Gastrocnemius medialis (tissue), 4 donors: ENCODE results near the gene FAM177B. TPM values are rescaled to one million over a fixed set of nuclear protein-coding genes. Genes with fewer than 3 reads are reported as not detected.

Experiments
- ATAC-seq, 2 donors: fragments of 150-250 bp; one replicate each; pipeline ENCODE4 v1.9.1; 2016
- DNase-seq, 2 donors: peaks; one replicate each; pipeline ENCODE4 v3.0.0-alpha.2; 2019
- H3K27ac ChIP-seq, 4 donors: fragments of 200-600 bp; sonication (generic); 1 replicate in 1 of 4; 2 replicates in 3 of 4; pipeline ENCODE4 v1.5.1; 2016 to 2018; ENCODE audit warnings: mild to moderate bottlenecking in 2 of 4, moderate library complexity in 1 of 4
- H3K27me3 ChIP-seq, 3 donors: fragments of 200-600 bp; sonication (generic) in 2 of 3; 1 replicate in 1 of 3; 2 replicates in 2 of 3; pipeline versions ENCODE4 v1.5.1 to v1.6.0; 2016 to 2019; ENCODE audit warnings: mild to moderate bottlenecking in 1 of 3, moderate library complexity in 1 of 3
- H3K36me3 ChIP-seq, 2 donors: fragments of 200-600 bp; sonication (generic) in 1 of 2; one replicate each; pipeline ENCODE4 v1.5.1; 2017 to 2018
- H3K4me1 ChIP-seq, 2 donors: fragments of 200-600 bp; sonication (generic) in 1 of 2; one replicate each; pipeline ENCODE4 v1.5.1; 2016 to 2017; ENCODE audit warnings: mild to moderate bottlenecking in 2 of 2
- H3K4me3 ChIP-seq, 4 donors: fragments of 200-600 bp; sonication (generic) in 3 of 4; 1 replicate in 1 of 4; 2 replicates in 3 of 4; pipeline ENCODE4 v1.5.1; 2016 to 2019; ENCODE audit warnings: mild to moderate bottlenecking in 2 of 4
- H3K9me3 ChIP-seq, 3 donors: fragments of 200-600 bp; sonication (generic) in 2 of 3; 1 replicate in 1 of 3; 2 replicates in 2 of 3; pipeline ENCODE4 v1.5.1; 2016 to 2019
- CTCF ChIP-seq, 5 experiments: fragments of 450-650 bp in 3 of 5; fragments of 200-600 bp in 2 of 5; sonication (generic) in 2 of 5; IDR thresholded peaks in 4 of 5; conservative IDR thresholded peaks in 1 of 5; 1 replicate in 4 of 5; 2 replicates in 1 of 5; pipeline ENCODE4 v1.5.1; 2016 to 2019; ENCODE audit warnings: antibody characterized with exemption in 5 of 5, mild to moderate bottlenecking in 3 of 5, moderate library complexity in 3 of 5
- POLR2A ChIP-seq, 2 donors: fragments of 450-650 bp; IDR thresholded peaks; one replicate each; pipeline ENCODE4 v1.6.1; 2017; ENCODE audit warnings: antibody characterized with exemption in 2 of 2, mild to moderate bottlenecking in 2 of 2, moderate library complexity in 2 of 2
- in situ Hi-C, 4 donors: fragments of 200-750 bp; cut with MboI; loops; one replicate each; pipeline versions ENCODE4 v1.15.0 to v1.8.0; 2017; ENCODE audit warnings: low sequenced_read_pairs in 4 of 4
- intact Hi-C: fragments of 100-400 bp; cut with DNase I; formaldehyde crosslinking; loops from one replicate; pipeline ENCODE4 v1.15.1; 2023; ENCODE audit warnings: low total_unique reads
- total RNA-seq, 4 donors: library from RNA; depleted of rRNA; stranded (reverse); fragments of >200 nt; gene quantifications; one replicate each; pipeline versions ENCODE4 v1.1.0 to v1.2.3, GENCODE V29; 2016

FAM177B gene
- total RNA-seq, 4 donors from 2014 or later = 0.39 TPM; not detected in 3

- no peaks in the 10 kb centered on the region for H3K4me1 ChIP-seq
- no peaks in the 10 kb centered on the region for H3K27me3 ChIP-seq
- ATAC-seq = no peak
- H3K36me3 ChIP-seq = no peaks in the 10 kb centered on the region
- no peak for DNase-seq
- no peak overlapping the region for H3K27ac ChIP-seq
- intact Hi-C loops = no loop called here
- in situ Hi-C loops = no loop called here
- H3K9me3 ChIP-seq = no peaks in the 10 kb centered on the region
- TF ChIP-seq POLR2A (IDR thresholded peaks at IDR 0.05) (no peak), CTCF (IDR thresholded peaks at IDR 0.05 in 4 of 5, conservative IDR thresholded peaks at IDR 0.05 in 1 of 5) (no peak)
- H3K4me3 ChIP-seq = no peak overlapping the region
Observed at GRCh38 chr1:222749927-222750326, 12.9 kb downstream of the FAM177B start.

- TF ChIP-seq CTCF (IDR thresholded peaks at IDR 0.05 in 4 of 5, conservative IDR thresholded peaks at IDR 0.05 in 1 of 5) (no peak), POLR2A (IDR thresholded peaks at IDR 0.05) (no peak)
- ATAC-seq (no peak), DNase-seq (no peak)
- Histone ChIP-seq H3K4me3 (no peak overlapping the region), H3K36me3 (no peaks in the 10 kb centered on the region), H3K27ac (no peak overlapping the region), H3K4me1 (no peaks in the 10 kb centered on the region), H3K9me3 (no peaks in the 10 kb centered on the region), H3K27me3 (no peaks in the 10 kb centered on the region)
- intact Hi-C loops (no loop called here), in situ Hi-C loops (no loop called here)
Observed at GRCh38 chr1:222750651-222751050, 13.6 kb downstream of the FAM177B start.

DNA sequence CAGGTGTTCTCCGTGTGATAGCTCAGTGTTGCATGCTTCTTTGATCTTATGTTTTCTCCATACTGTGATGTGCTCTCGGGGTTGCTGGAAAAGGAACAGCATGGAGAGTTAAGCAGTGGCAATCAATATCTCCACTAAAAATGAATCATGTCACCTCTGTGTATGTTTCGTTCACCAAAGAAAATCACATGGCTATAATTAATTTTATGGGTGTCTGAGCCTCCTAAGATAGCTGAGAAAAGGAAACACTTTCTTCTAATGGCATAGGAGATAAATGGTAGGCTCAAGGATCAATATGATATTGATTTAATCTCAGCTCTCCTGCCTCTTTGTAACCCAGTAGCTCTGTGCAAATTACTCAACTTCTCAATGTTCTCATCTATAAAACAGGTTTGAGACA, 14.3 kb downstream of the FAM177B start:
- no peaks in the 10 kb centered on the region for H3K36me3 ChIP-seq
- no peaks in the 10 kb centered on the region for H3K4me1 ChIP-seq
- intact Hi-C loops = no loop called here
- in situ Hi-C loops = no loop called here
- H3K27ac ChIP-seq = no peak overlapping the region
- no peaks in the 10 kb centered on the region for H3K27me3 ChIP-seq
- TF ChIP-seq CTCF (IDR thresholded peaks at IDR 0.05 in 4 of 5, conservative IDR thresholded peaks at IDR 0.05 in 1 of 5) (no peak), POLR2A (IDR thresholded peaks at IDR 0.05) (no peak)
- ATAC-seq (no peak), DNase-seq (no peak)
- H3K4me3 ChIP-seq = no peak overlapping the region
- H3K9me3 ChIP-seq = no peaks in the 10 kb centered on the region

DNA sequence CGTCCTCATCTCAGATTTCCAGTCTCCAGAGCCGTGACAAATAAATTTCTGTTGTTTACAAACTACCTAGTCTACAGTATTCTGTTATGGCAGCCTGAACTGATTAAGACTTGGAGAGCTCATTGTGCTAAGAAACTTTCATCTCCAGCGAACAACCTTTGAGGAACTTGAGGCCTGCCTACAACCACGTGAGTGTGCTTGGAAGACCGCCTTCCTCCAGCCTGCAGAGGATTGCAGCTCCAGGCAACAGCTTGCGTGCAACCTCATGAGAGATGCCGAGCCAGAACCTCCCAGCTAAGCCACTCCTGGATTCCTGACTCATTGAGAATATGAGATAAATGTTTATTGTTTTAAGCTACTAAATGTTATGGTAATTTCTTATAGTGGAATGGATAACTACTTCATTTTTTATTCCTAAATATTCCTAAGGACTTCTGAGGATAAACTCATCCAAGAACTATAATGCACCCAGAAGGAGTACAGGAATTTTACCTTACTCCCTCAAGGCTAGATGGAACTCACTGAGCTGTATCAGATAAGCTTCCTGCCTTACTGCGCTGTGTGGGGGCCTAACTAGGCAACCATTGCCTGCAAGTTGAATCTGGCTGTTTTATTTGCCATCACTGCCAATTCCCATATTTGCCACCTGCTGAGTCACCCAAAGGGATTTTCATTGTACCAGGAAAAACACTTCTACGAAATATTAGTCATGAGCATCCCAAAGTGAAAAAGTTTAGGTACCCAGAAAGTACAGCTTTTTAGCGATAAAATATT, 17.6 kb downstream of the FAM177B start:
- Histone ChIP-seq H3K4me3 (no peak overlapping the region), H3K27ac (no peak overlapping the region), H3K27me3 (no peaks in the 10 kb centered on the region), H3K36me3 (no peaks in the 10 kb centered on the region), H3K9me3 (no peaks in the 10 kb centered on the region), H3K4me1 (no peaks in the 10 kb centered on the region)
- intact Hi-C loops = no loop called here
- no peak for ATAC-seq
- in situ Hi-C loops = no loop called here
- TF ChIP-seq POLR2A (IDR thresholded peaks at IDR 0.05) = no peak
- TF ChIP-seq CTCF (IDR thresholded peaks at IDR 0.05 in 4 of 5, conservative IDR thresholded peaks at IDR 0.05 in 1 of 5) = no peak
- DNase-seq = peak; percentile 24 to 33
